HepG2 (cell line): ENCODE results near the gene HABP4. TPM values are rescaled to one million over a fixed set of nuclear protein-coding genes. Genes with fewer than 3 reads are reported as not detected.

Experiments used
- CEBPZ ChIP-seq: IDR thresholded peaks from 2 replicates; pipeline ENCODE4 v1.6.1; 2012; ENCODE audit warnings: low read length, improper control_type of control experiment
- HNF4A ChIP-seq: sonication (generic); formaldehyde crosslinking; IDR thresholded peaks from 2 replicates; pipeline ENCODE4 v1.4.0; 2020; ENCODE audit warnings: missing genetic modification reagents
- PRPF4 ChIP-seq: fragments of 200-400 bp; formaldehyde crosslinking; IDR thresholded peaks from 2 replicates; pipeline ENCODE4 v1.6.1; 2016; ENCODE audit warnings: low read length, low read depth; ENCODE audit not compliant: poor library complexity, severe bottlenecking
- ZHX1 ChIP-seq: sonication (generic); formaldehyde crosslinking; IDR thresholded peaks from 2 replicates; pipeline ENCODE4 v1.8.1; 2022; ENCODE audit warnings: low read depth, mild to moderate bottlenecking, missing genetic modification reagents
- ZNF335 ChIP-seq: sonication (generic); formaldehyde crosslinking; IDR thresholded peaks from 2 replicates; pipeline ENCODE4 v1.4.0; 2020; ENCODE audit warnings: missing genetic modification reagents
- ZNF562 ChIP-seq: sonication (generic); formaldehyde crosslinking; IDR thresholded peaks from 2 replicates; pipeline ENCODE4 v1.8.0; 2022; ENCODE audit warnings: missing genetic modification reagents, borderline replicate concordance
- ZNF687 ChIP-seq: sonication (generic); formaldehyde crosslinking; IDR thresholded peaks from 2 replicates; pipeline ENCODE4 v1.5.1; 2020; ENCODE audit warnings: mild to moderate bottlenecking, missing genetic modification reagents, moderate library complexity
- polyA plus RNA-seq, 8 experiments: library from polyadenylated mRNA; depleted of rRNA in 3 of 8; stranded (reverse) in 7 of 8; unstranded in 1 of 8; fragments of >200 nt; fragmentation: Illumina TruSeq in 4 of 8; extraction: Trizol in 4 of 8; gene quantifications; 2 replicates each; pipeline versions ENCODE4 v1.2.1 to v1.2.3, GENCODE V29; 2011 to 2016; ENCODE audit warnings: low read depth in 4 of 8, missing spikeins in 1 of 8, mixed read lengths in 1 of 8; ENCODE audit not compliant: insufficient read depth in 1 of 8
- total RNA-seq, 5 experiments: library from RNA; depleted of rRNA; stranded (reverse); fragments of >200 nt; fragmentation: Illumina TruSeq; extraction: Trizol; gene quantifications; 2 replicates each; pipeline ENCODE4 v1.2.3, GENCODE V29; 2016; ENCODE audit warnings: low read depth in 1 of 5
- TF ChIP-seq, protein P1 (sequence below): sonication (generic); formaldehyde crosslinking; IDR thresholded peaks from 2 replicates; pipeline ENCODE4 v1.5.0; 2020; ENCODE audit warnings: mild to moderate bottlenecking, missing genetic modification reagents, borderline replicate concordance

The HABP4 gene
- total and polyA plus RNA-seq, 2 of the 13 experiments (the other 11 are each of a cell fraction or from before 2014, with no cell fraction given), result 14.3 to 26.6 TPM

DNA sequence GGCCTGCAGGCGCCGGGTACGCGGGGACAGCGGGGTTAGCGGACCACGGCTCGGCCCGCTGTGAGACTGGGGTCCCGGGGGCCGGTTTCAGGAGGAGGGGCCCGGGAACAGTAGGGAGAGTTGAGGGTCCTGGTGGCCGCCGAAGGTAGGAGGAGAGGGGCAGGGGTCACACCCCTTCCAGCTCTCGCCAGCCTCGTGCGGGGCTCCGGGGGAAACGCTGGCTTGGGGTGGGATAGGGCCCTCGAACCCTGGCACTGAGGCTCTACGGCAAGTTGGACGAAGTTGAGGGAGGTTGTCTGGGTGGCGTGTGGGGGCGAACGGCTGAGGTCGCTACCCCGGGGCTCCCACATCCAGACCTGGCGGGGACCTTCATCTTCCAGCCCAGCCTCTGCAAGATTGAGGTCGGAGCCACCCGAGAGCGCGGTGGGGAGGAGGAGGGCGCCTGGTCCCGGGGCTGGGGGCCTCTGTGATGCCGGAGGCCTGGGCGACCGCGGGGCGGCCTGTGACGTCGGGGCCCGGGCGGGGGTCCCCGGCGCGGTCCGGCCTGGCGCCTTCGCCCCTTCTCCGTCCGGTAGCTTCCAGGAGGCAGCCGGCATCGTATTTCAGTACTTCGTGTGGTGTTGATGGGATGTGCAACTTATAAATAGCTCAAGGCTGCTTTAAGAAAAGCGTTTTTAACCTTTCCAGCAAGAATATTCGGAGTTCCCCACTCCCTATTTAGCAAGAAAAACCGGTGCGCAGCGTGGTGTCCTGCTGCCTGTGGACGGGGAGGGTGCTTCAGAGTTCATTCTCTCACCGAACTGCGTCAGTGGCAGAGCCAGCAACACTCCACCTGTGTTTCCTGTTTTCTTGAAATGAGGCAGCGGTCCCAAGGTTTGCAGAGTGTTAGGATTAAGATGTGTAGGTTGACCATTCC is 902 bp downstream of the HABP4 start (continued):
- TF ChIP-seq ZHX1 (CRISPR knock-in tag) (no peak), ZNF335 (CRISPR knock-in tag) (no peak), PRPF4 (no peak), CEBPZ (no peak), ZNF687 (CRISPR knock-in tag) (peak; percentile 70), ZNF562 (CRISPR knock-in tag) (no peak), HNF4A (no peak)
- TF ChIP-seq, protein P1, sequence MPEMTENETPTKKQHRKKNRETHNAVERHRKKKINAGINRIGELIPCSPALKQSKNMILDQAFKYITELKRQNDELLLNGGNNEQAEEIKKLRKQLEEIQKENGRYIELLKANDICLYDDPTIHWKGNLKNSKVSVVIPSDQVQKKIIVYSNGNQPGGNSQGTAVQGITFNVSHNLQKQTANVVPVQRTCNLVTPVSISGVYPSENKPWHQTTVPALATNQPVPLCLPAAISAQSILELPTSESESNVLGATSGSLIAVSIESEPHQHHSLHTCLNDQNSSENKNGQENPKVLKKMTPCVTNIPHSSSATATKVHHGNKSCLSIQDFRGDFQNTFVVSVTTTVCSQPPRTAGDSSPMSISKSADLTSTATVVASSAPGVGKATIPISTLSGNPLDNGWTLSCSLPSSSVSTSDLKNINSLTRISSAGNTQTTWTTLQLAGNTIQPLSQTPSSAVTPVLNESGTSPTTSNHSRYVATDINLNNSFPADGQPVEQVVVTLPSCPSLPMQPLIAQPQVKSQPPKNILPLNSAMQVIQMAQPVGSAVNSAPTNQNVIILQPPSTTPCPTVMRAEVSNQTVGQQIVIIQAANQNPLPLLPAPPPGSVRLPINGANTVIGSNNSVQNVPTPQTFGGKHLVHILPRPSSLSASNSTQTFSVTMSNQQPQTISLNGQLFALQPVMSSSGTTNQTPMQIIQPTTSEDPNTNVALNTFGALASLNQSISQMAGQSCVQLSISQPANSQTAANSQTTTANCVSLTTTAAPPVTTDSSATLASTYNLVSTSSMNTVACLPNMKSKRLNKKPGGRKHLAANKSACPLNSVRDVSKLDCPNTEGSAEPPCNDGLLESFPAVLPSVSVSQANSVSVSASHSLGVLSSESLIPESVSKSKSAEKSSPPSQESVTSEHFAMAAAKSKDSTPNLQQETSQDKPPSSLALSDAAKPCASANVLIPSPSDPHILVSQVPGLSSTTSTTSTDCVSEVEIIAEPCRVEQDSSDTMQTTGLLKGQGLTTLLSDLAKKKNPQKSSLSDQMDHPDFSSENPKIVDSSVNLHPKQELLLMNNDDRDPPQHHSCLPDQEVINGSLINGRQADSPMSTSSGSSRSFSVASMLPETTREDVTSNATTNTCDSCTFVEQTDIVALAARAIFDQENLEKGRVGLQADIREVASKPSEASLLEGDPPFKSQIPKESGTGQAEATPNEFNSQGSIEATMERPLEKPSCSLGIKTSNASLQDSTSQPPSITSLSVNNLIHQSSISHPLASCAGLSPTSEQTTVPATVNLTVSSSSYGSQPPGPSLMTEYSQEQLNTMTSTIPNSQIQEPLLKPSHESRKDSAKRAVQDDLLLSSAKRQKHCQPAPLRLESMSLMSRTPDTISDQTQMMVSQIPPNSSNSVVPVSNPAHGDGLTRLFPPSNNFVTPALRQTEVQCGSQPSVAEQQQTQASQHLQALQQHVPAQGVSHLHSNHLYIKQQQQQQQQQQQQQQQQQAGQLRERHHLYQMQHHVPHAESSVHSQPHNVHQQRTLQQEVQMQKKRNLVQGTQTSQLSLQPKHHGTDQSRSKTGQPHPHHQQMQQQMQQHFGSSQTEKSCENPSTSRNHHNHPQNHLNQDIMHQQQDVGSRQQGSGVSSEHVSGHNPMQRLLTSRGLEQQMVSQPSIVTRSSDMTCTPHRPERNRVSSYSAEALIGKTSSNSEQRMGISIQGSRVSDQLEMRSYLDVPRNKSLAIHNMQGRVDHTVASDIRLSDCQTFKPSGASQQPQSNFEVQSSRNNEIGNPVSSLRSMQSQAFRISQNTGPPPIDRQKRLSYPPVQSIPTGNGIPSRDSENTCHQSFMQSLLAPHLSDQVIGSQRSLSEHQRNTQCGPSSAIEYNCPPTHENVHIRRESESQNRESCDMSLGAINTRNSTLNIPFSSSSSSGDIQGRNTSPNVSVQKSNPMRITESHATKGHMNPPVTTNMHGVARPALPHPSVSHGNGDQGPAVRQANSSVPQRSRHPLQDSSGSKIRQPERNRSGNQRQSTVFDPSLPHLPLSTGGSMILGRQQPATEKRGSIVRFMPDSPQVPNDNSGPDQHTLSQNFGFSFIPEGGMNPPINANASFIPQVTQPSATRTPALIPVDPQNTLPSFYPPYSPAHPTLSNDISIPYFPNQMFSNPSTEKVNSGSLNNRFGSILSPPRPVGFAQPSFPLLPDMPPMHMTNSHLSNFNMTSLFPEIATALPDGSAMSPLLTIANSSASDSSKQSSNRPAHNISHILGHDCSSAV, result no peak
